ENCODE data around the gene COL6A1. TPM values are rescaled to one million over a fixed set of nuclear protein-coding genes. Genes with fewer than 3 reads are reported as not detected.

Gene COL6A1
- total RNA-seq, 1 experiment from 2014 or later, result 19.7 TPM

GRCh38 chr21:45948576-45949141, 32.9 kb upstream of the COL6A1 start:
- H3K4me1 ChIP-seq (ENCODE audit: insufficient read depth, low read length, poor library complexity, severe bottlenecking), result peaks cover 19% of the 10 kb centered on the region
- intact Hi-C loops (cut with micrococcal nuclease; ENCODE audit: unreplicated experiment), result no loop called here
- no peaks in the 10 kb centered on the region for H3K9me3 ChIP-seq (ENCODE audit: low read depth, low read length, poor library complexity, severe bottlenecking)
- POLR2A ChIA-PET (ENCODE audit: low non-redundant PET), result no interaction called here
- DNase-seq (ENCODE audit: low spot score), result no peak
- BruUV-seq (replicated peaks), result no TSS peak
- H3K4me3 ChIP-seq (ENCODE audit: low read depth, low read length, poor library complexity, severe bottlenecking), result no peak overlapping the region
- H3K27me3 ChIP-seq (replicated peaks; ENCODE audit: insufficient read depth, low read depth, low read length, poor library complexity), result no peaks in the 10 kb centered on the region
- CTCF ChIA-PET, result no interaction called here
- TF ChIP-seq EZH2 (IDR thresholded peaks at IDR 0.05; ENCODE audit: borderline replicate concordance, low read depth, low read length, poor library complexity, severe bottlenecking), result no peak
- TF ChIP-seq CTCF (conservative IDR thresholded peaks at IDR 0.05; ENCODE audit: low read depth, low read length), result no peak
- no peak overlapping the region for H3K27ac ChIP-seq (ENCODE audit: low read depth, low read length, poor library complexity, severe bottlenecking)
- H3K36me3 ChIP-seq (ENCODE audit: insufficient read depth, low read length, poor library complexity, severe bottlenecking), result no peaks in the 10 kb centered on the region

GRCh38 chr21:45949928-45950739, 31.4 kb upstream of the COL6A1 start:
- H3K9me3 ChIP-seq (ENCODE audit: low read depth, low read length, poor library complexity, severe bottlenecking), result no peaks in the 10 kb centered on the region
- no peaks in the 10 kb centered on the region for H3K36me3 ChIP-seq (ENCODE audit: insufficient read depth, low read length, poor library complexity, severe bottlenecking)
- ChIA-PET POLR2A (ENCODE audit: low non-redundant PET) (no interaction called here), CTCF (no interaction called here)
- DNase-seq (ENCODE audit: low spot score), result no peak
- H3K4me1 ChIP-seq (ENCODE audit: insufficient read depth, low read length, poor library complexity, severe bottlenecking), result peaks cover 19% of the 10 kb centered on the region
- H3K27me3 ChIP-seq (replicated peaks; ENCODE audit: insufficient read depth, low read depth, low read length, poor library complexity), result no peaks in the 10 kb centered on the region
- TF ChIP-seq CTCF (conservative IDR thresholded peaks at IDR 0.05; ENCODE audit: low read depth, low read length), result no peak
- no peak for TF ChIP-seq EZH2 (IDR thresholded peaks at IDR 0.05; ENCODE audit: borderline replicate concordance, low read depth, low read length, poor library complexity, severe bottlenecking)
- no peak overlapping the region for H3K4me3 ChIP-seq (ENCODE audit: low read depth, low read length, poor library complexity, severe bottlenecking)
- BruUV-seq (replicated peaks), result no TSS peak
- intact Hi-C loops (cut with micrococcal nuclease; ENCODE audit: unreplicated experiment), result no loop called here
- H3K27ac ChIP-seq (ENCODE audit: low read depth, low read length, poor library complexity, severe bottlenecking), result no peak overlapping the region

GRCh38 chr21:45950740-45951515, 30.6 kb upstream of the COL6A1 start:
- DNase-seq (ENCODE audit: low spot score), result peak; percentile 85
- Histone ChIP-seq H3K4me3 (ENCODE audit: low read depth, low read length, poor library complexity, severe bottlenecking) (no peak overlapping the region), H3K27ac (ENCODE audit: low read depth, low read length, poor library complexity, severe bottlenecking) (no peak overlapping the region), H3K27me3 (replicated peaks; ENCODE audit: insufficient read depth, low read depth, low read length, poor library complexity) (no peaks in the 10 kb centered on the region), H3K9me3 (ENCODE audit: low read depth, low read length, poor library complexity, severe bottlenecking) (no peaks in the 10 kb centered on the region), H3K4me1 (ENCODE audit: insufficient read depth, low read length, poor library complexity, severe bottlenecking) (peaks cover 19% of the 10 kb centered on the region), H3K36me3 (ENCODE audit: insufficient read depth, low read length, poor library complexity, severe bottlenecking) (no peaks in the 10 kb centered on the region)
- no peak for TF ChIP-seq CTCF (conservative IDR thresholded peaks at IDR 0.05; ENCODE audit: low read depth, low read length)
- TF ChIP-seq EZH2 (IDR thresholded peaks at IDR 0.05; ENCODE audit: borderline replicate concordance, low read depth, low read length, poor library complexity, severe bottlenecking), result no peak
- ChIA-PET CTCF (no interaction called here), POLR2A (ENCODE audit: low non-redundant PET) (no interaction called here)
- BruUV-seq (replicated peaks), result no TSS peak
- intact Hi-C loops (cut with micrococcal nuclease; ENCODE audit: unreplicated experiment), result no loop called here
